ENCODE measurements around the gene TGFB2. TPM values are rescaled to one million over a fixed set of nuclear protein-coding genes. Genes with fewer than 3 reads are reported as not detected.
A peak's percentile ranks its signal among the peaks of the same experiment; 100 is the strongest.

TGFB2 gene
- total RNA-seq, 2 experiments from 2014 or later = 0.11 TPM

DNA sequence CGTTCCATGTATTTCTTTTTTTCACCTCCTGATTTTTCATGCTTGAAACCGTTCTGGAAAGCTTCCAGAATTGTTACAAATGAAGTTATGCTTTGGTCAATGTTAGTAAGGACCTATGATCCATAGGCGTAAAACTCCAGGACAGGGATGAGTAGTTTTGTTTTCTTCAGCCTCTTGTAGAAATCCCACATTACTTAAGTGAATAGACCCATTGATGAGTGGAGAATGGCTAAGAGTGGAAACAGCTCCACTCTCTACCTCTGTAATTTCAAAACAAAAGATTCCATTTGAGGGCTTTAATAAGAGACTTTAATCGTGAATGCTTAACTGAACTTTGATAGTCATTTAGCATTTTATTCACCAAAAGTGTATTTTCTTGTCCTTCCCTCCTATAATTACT, 3.0 kb upstream of the TGFB2 start:
- ATAC-seq (ENCODE audit: poor library complexity) (no peak), DNase-seq (no peak)
- ChIA-PET CTCF (no interaction called here), POLR2A (no interaction called here)
- Mint-ChIP-seq H3K4me3 (no peak overlapping the region), H3K36me3 (ENCODE audit: low read depth) (peaks cover 3% of the 10 kb centered on the region), H3K4me1 (ENCODE audit: low read depth) (peaks cover 12% of the 10 kb centered on the region), H3K27ac (no peak overlapping the region), H3K9me3 (no peaks in the 10 kb centered on the region), H3K27me3 (peaks cover 34% of the 10 kb centered on the region)
- TF ChIP-seq, protein P1, sequence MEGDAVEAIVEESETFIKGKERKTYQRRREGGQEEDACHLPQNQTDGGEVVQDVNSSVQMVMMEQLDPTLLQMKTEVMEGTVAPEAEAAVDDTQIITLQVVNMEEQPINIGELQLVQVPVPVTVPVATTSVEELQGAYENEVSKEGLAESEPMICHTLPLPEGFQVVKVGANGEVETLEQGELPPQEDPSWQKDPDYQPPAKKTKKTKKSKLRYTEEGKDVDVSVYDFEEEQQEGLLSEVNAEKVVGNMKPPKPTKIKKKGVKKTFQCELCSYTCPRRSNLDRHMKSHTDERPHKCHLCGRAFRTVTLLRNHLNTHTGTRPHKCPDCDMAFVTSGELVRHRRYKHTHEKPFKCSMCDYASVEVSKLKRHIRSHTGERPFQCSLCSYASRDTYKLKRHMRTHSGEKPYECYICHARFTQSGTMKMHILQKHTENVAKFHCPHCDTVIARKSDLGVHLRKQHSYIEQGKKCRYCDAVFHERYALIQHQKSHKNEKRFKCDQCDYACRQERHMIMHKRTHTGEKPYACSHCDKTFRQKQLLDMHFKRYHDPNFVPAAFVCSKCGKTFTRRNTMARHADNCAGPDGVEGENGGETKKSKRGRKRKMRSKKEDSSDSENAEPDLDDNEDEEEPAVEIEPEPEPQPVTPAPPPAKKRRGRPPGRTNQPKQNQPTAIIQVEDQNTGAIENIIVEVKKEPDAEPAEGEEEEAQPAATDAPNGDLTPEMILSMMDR (IDR thresholded peaks at IDR 0.05) = no peak
- Histone ChIP-seq H3K36me3 (ENCODE audit: insufficient read depth, low read length) (no peaks in the 10 kb centered on the region), H3K27me3 (ENCODE audit: control insufficient read depth in 1 of 2, insufficient read depth in 2 of 2, low read length in 2 of 2) (peaks cover 11 to 19% of the 10 kb centered on the region in 2 experiments), H3K4me1 (ENCODE audit: insufficient read depth, low read length) (peaks cover 23% of the 10 kb centered on the region), H3K27ac (ENCODE audit: low read depth in 1 of 2, low read length in 2 of 2) (no peak overlapping the region), H3K4me3 (ENCODE audit: low read length) (no peak overlapping the region), H3K9me3 (ENCODE audit: control insufficient read depth in 1 of 2, insufficient read depth in 1 of 2, low read length in 2 of 2) (no peaks in the 10 kb centered on the region)
- intact Hi-C loops (cut with DNase I, micrococcal nuclease) = no loop called here

DNA sequence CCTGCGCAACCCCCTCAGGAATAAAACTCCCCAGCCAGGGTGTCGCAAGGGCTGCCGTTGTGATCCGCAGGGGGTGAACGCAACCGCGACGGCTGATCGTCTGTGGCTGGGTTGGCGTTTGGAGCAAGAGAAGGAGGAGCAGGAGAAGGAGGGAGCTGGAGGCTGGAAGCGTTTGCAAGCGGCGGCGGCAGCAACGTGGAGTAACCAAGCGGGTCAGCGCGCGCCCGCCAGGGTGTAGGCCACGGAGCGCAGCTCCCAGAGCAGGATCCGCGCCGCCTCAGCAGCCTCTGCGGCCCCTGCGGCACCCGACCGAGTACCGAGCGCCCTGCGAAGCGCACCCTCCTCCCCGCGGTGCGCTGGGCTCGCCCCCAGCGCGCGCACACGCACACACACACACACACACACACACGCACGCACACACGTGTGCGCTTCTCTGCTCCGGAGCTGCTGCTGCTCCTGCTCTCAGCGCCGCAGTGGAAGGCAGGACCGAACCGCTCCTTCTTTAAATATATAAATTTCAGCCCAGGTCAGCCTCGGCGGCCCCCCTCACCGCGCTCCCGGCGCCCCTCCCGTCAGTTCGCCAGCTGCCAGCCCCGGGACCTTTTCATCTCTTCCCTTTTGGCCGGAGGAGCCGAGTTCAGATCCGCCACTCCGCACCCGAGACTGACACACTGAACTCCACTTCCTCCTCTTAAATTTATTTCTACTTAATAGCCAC, 696 bp downstream of the TGFB2 start:
- Mint-ChIP-seq H3K36me3 (ENCODE audit: low read depth) (peaks cover 3% of the 10 kb centered on the region), H3K27me3 (peaks cover 47% of the 10 kb centered on the region), H3K27ac (peak overlapping the region; percentile 8), H3K9me3 (no peaks in the 10 kb centered on the region), H3K4me3 (no peak overlapping the region), H3K4me1 (ENCODE audit: low read depth) (peaks cover 35% of the 10 kb centered on the region)
- Histone ChIP-seq H3K9me3 (ENCODE audit: control insufficient read depth in 1 of 2, insufficient read depth in 1 of 2, low read length in 2 of 2) (no peaks in the 10 kb centered on the region), H3K27ac (ENCODE audit: low read depth in 1 of 2, low read length in 2 of 2) (no peak overlapping the region), H3K4me3 (ENCODE audit: low read length) (peak overlapping the region; percentile 56), H3K27me3 (ENCODE audit: control insufficient read depth in 1 of 2, insufficient read depth in 2 of 2, low read length in 2 of 2) (peaks cover 13 to 26% of the 10 kb centered on the region in 2 experiments), H3K4me1 (ENCODE audit: insufficient read depth, low read length) (peaks cover 26% of the 10 kb centered on the region), H3K36me3 (ENCODE audit: insufficient read depth, low read length) (no peaks in the 10 kb centered on the region)
- intact Hi-C loops (cut with DNase I, micrococcal nuclease) = no loop called here
- ChIA-PET POLR2A (interaction anchor here (1.6 kb wide), 1 partner anchor 829 kb away, joined by 5 read pairs; the partner anchor contains the start of gene LYPLAL1), CTCF (no interaction called here)
- DNase-seq (peak in 9 of 14 experiments; percentile 6 to 73 (median 23)), ATAC-seq (ENCODE audit: poor library complexity) (peak; percentile 73)
- TF ChIP-seq, protein P1 (IDR thresholded peaks at IDR 0.05) = no peak

DNA sequence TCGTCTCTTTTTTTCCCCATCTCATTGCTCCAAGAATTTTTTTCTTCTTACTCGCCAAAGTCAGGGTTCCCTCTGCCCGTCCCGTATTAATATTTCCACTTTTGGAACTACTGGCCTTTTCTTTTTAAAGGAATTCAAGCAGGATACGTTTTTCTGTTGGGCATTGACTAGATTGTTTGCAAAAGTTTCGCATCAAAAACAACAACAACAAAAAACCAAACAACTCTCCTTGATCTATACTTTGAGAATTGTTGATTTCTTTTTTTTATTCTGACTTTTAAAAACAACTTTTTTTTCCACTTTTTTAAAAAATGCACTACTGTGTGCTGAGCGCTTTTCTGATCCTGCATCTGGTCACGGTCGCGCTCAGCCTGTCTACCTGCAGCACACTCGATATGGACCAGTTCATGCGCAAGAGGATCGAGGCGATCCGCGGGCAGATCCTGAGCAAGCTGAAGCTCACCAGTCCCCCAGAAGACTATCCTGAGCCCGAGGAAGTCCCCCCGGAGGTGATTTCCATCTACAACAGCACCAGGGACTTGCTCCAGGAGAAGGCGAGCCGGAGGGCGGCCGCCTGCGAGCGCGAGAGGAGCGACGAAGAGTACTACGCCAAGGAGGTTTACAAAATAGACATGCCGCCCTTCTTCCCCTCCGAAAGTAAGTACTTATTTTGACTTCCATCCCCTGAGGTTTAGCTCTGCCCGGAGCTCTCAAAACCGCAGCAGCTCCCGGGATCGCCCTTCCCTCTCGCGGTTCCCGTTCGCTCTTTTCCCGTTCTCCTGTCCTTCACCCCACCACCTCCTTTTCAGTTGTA, 1.5 kb downstream of the TGFB2 start:
- H3K27me3 ChIP-seq (ENCODE audit: control insufficient read depth in 1 of 2, insufficient read depth in 2 of 2, low read length in 2 of 2) = peaks cover 13 to 26% of the 10 kb centered on the region in 2 experiments
- Mint-ChIP-seq H3K27me3 (peaks cover 43% of the 10 kb centered on the region), H3K4me1 (ENCODE audit: low read depth) (peaks cover 42% of the 10 kb centered on the region), H3K4me3 (no peak overlapping the region), H3K9me3 (no peaks in the 10 kb centered on the region), H3K27ac (peak overlapping the region; percentile 8), H3K36me3 (ENCODE audit: low read depth) (peaks cover 3% of the 10 kb centered on the region)
- POLR2A ChIA-PET = interaction anchor here (1.6 kb wide), 1 partner anchor 828 kb away, joined by 5 read pairs; the partner anchor contains the start of gene LYPLAL1
- peak overlapping the region; percentile 56 for H3K4me3 ChIP-seq (ENCODE audit: low read length)
- peaks cover 29% of the 10 kb centered on the region for H3K4me1 ChIP-seq (ENCODE audit: insufficient read depth, low read length)
- ATAC-seq (ENCODE audit: poor library complexity) = no peak
- TF ChIP-seq, protein P1 (IDR thresholded peaks at IDR 0.05) = no peak
- no peak overlapping the region for H3K27ac ChIP-seq (ENCODE audit: low read depth in 1 of 2, low read length in 2 of 2)
- CTCF ChIA-PET = no interaction called here
- intact Hi-C loops (cut with DNase I, micrococcal nuclease) = no loop called here
- peak in 3 of 14 experiments; percentile 1 to 29 (median 17) for DNase-seq
- H3K9me3 ChIP-seq (ENCODE audit: control insufficient read depth in 1 of 2, insufficient read depth in 1 of 2, low read length in 2 of 2) = no peaks in the 10 kb centered on the region
- H3K36me3 ChIP-seq (ENCODE audit: insufficient read depth, low read length) = no peaks in the 10 kb centered on the region

All from CD4-positive, alpha-beta T cell (primary cell).